KMS-11 (cell line): ENCODE data around the gene CD276.

Experiments used
- H2AFZ ChIP-seq: fragments of 200-600 bp; sonication (generic); 2 replicates; pipeline ENCODE4 v1.6.1; 2016; ENCODE audit warnings: antibody characterized with exemption, mixed run types, low read depth
- H3K27ac ChIP-seq: fragments of 200-600 bp; sonication (generic); 2 replicates; pipeline ENCODE4 v1.6.1; 2016; ENCODE audit warnings: mild to moderate bottlenecking, mixed run types
- H3K27me3 ChIP-seq: fragments of 200-600 bp; sonication (generic); 2 replicates; pipeline ENCODE4 v1.6.1; 2017; ENCODE audit warnings: mild to moderate bottlenecking, low read depth, mixed run types, moderate library complexity; ENCODE audit not compliant: insufficient read depth
- H3K36me3 ChIP-seq: fragments of 200-600 bp; sonication (generic); 2 replicates; pipeline ENCODE4 v1.6.1; 2017; ENCODE audit warnings: mild to moderate bottlenecking, mixed run types; ENCODE audit not compliant: insufficient read depth
- H3K4me1 ChIP-seq: fragments of 200-600 bp; sonication (generic); 2 replicates; pipeline ENCODE4 v1.6.1; 2016; ENCODE audit warnings: mild to moderate bottlenecking, low read depth, mixed run types; ENCODE audit not compliant: poor library complexity, severe bottlenecking
- H3K4me2 ChIP-seq: fragments of 200-600 bp; sonication (generic); 2 replicates; pipeline ENCODE4 v1.7.0; 2016; ENCODE audit warnings: mild to moderate bottlenecking, mixed run types
- H3K4me3 ChIP-seq: fragments of 200-600 bp; sonication (generic); IDR thresholded peaks from 2 replicates; pipeline ENCODE4 v1.6.1; 2017; ENCODE audit warnings: low read depth, low read length, mixed read lengths; ENCODE audit not compliant: insufficient read depth
- H3K79me2 ChIP-seq: fragments of 200-600 bp; sonication (generic); 2 replicates; pipeline ENCODE4 v1.6.1; 2016; ENCODE audit warnings: low read depth, mixed run types; ENCODE audit not compliant: insufficient read depth
- H3K9ac ChIP-seq: fragments of 200-600 bp; sonication (generic); 2 replicates; pipeline ENCODE4 v1.6.1; 2016; ENCODE audit warnings: mild to moderate bottlenecking, mixed run types
- H4K20me1 ChIP-seq: fragments of 200-600 bp; sonication (generic); 2 replicates; pipeline ENCODE4 v1.6.1; 2016; ENCODE audit warnings: mild to moderate bottlenecking, mixed run types; ENCODE audit not compliant: insufficient read depth
- TF ChIP-seq, protein P1 (sequence below): fragments of 200-600 bp; sonication (generic); conservative IDR thresholded peaks from 2 replicates; pipeline ENCODE4 v1.6.1; 2017; ENCODE audit warnings: low read depth, mild to moderate bottlenecking, antibody characterized with exemption, low read length, moderate library complexity, mixed read lengths

Gene CD276

GRCh38 chr15:73650416-73651126 is 33.6 kb upstream of the CD276 start:
- Histone ChIP-seq H3K4me1 (no peaks in the 10 kb centered on the region), H3K79me2 (no peaks in the 10 kb centered on the region), H4K20me1 (no peaks in the 10 kb centered on the region), H3K27me3 (no peaks in the 10 kb centered on the region), H3K27ac (no peak overlapping the region), H3K4me2 (no peak overlapping the region), H3K4me3 (no peak overlapping the region), H2AFZ (no peak overlapping the region), H3K36me3 (no peaks in the 10 kb centered on the region), H3K9ac (no peak overlapping the region)
- TF ChIP-seq, protein P1, sequence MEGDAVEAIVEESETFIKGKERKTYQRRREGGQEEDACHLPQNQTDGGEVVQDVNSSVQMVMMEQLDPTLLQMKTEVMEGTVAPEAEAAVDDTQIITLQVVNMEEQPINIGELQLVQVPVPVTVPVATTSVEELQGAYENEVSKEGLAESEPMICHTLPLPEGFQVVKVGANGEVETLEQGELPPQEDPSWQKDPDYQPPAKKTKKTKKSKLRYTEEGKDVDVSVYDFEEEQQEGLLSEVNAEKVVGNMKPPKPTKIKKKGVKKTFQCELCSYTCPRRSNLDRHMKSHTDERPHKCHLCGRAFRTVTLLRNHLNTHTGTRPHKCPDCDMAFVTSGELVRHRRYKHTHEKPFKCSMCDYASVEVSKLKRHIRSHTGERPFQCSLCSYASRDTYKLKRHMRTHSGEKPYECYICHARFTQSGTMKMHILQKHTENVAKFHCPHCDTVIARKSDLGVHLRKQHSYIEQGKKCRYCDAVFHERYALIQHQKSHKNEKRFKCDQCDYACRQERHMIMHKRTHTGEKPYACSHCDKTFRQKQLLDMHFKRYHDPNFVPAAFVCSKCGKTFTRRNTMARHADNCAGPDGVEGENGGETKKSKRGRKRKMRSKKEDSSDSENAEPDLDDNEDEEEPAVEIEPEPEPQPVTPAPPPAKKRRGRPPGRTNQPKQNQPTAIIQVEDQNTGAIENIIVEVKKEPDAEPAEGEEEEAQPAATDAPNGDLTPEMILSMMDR, result no peak

DNA sequence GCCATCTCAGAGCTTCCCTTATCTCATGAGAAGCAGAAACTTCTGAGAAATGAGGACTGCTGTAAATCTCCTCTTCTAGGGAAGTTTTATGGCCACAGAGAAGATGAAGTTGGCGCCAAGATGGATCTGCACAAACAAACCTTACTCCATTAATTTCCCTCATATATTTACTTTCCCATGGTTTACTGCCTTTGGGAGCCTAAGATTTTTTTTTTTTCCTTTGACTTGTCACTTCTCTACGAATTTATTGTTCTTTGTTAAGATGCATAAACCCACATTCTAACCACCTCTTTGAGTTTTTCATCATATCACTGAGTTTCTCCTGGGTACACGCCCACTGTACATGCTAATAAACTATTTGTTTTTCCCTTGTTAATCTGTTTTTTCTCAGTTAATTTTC is 29.5 kb upstream of the CD276 start:
- H3K4me2 ChIP-seq, result no peak overlapping the region
- H2AFZ ChIP-seq, result no peak overlapping the region
- no peaks in the 10 kb centered on the region for H3K27me3 ChIP-seq
- H3K4me3 ChIP-seq, result no peak overlapping the region
- no peaks in the 10 kb centered on the region for H3K36me3 ChIP-seq
- H3K4me1 ChIP-seq, result no peaks in the 10 kb centered on the region
- H3K27ac ChIP-seq, result no peak overlapping the region
- H3K9ac ChIP-seq, result no peak overlapping the region
- TF ChIP-seq, protein P1, result no peak
- H3K79me2 ChIP-seq, result no peaks in the 10 kb centered on the region
- no peaks in the 10 kb centered on the region for H4K20me1 ChIP-seq

DNA sequence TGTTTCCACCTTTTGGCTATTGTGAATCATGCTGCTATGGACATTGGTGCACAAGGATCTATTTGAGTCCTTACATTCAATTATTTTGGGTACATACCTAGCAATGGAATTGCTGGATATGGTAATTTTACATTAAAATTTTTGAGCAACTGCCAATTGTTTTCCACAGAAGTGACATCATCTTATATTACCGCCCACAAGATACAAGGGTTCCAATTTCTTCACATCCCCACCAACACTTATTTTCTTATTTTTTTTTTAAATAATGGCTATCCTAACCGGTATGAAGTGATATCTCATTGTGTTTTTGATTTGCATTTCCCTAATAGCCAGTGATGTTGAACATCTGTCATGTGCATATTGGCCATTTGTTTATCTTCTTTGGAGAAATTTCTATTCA is 28.5 kb upstream of the CD276 start:
- H3K79me2 ChIP-seq, result no peaks in the 10 kb centered on the region
- no peak overlapping the region for H3K27ac ChIP-seq
- no peak overlapping the region for H3K4me2 ChIP-seq
- H3K27me3 ChIP-seq, result no peaks in the 10 kb centered on the region
- TF ChIP-seq, protein P1, result no peak
- no peaks in the 10 kb centered on the region for H3K36me3 ChIP-seq
- no peaks in the 10 kb centered on the region for H3K4me1 ChIP-seq
- no peak overlapping the region for H3K4me3 ChIP-seq
- H3K9ac ChIP-seq, result no peak overlapping the region
- H2AFZ ChIP-seq, result no peak overlapping the region
- H4K20me1 ChIP-seq, result no peaks in the 10 kb centered on the region

DNA sequence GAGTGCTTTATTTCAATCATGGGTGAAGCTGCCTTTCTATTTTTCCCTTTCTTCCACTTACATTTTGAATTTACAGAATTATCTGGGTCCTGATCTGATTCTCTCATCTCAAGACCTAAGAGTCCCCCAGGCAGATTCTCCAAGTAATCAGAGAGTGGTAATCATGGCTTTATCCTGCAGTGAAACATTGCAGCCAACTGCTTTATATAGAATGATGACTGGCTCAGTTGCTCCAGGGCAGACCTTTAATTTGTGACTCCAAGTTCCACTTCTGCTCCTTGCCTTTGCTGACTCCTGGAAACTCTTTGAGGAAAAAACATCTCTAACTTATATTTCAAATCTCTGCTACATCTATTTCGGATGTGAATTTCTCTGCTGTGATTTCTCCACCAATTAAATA is 25.5 kb upstream of the CD276 start:
- H3K4me3 ChIP-seq, result no peak overlapping the region
- no peak overlapping the region for H3K4me2 ChIP-seq
- H3K4me1 ChIP-seq, result no peaks in the 10 kb centered on the region
- H3K27ac ChIP-seq, result no peak overlapping the region
- no peak overlapping the region for H3K9ac ChIP-seq
- no peaks in the 10 kb centered on the region for H3K79me2 ChIP-seq
- no peak overlapping the region for H2AFZ ChIP-seq
- no peaks in the 10 kb centered on the region for H3K36me3 ChIP-seq
- H4K20me1 ChIP-seq, result no peaks in the 10 kb centered on the region
- H3K27me3 ChIP-seq, result no peaks in the 10 kb centered on the region
- TF ChIP-seq, protein P1, result no peak
